GM18511 (cell line): ENCODE data around the gene ARMH2.

Source experiments
- ATAC-seq: cut with Tn5 transposase; IDR thresholded peaks from one replicate; pipeline ENCODE4 v1.9.1; 2021; ENCODE audit warnings: mild to moderate bottlenecking, moderate library complexity; ENCODE audit not compliant: unreplicated experiment

Gene ARMH2

DNA sequence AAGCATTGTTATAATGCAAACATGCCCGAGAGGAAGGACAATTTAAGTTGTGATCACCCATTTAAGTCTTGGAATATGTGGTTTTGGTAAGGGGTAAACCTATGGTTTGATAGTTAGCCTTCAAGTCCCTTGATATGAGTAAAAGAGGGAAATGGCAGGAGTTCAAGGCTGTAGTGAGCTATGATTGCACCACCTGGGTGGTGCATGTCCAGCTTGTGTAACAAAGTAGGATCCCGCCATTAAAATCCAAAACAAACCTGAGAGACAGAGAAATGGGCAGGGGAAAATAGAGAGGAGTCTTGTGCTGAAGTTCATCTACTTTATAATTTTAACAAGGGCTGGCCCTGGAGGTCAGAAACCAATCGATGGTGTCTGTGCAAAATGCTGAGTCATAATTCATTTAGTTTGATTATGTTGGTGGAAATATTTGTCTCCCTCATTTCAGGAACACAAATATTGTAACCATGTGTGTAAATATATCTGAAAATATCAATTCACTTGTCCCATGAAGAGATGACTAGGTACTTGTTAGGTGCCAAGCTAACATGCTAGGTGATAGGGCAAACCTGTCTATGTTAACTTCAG is 23.2 kb upstream of the ARMH2 start:
- no peak for ATAC-seq

DNA sequence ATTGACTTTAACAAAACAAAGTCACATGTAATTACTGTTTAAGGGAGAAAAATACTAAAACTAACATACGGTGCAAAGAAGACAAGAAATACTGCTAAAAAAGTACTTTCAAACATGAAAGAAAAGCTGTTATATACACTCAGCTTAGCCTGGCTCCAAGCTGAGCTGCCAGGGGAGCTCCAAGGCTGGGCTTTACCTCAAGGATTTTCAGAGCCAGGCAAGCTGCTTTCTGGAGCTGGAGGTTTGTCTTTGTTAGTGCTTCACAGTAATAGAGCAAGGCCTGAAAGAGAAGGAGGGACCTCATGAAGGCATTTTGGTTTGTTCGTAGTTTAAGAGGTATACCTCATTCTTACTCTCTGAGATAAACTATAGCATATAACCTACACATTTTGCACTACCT is 19.6 kb upstream of the ARMH2 start:
- ATAC-seq = no peak

DNA sequence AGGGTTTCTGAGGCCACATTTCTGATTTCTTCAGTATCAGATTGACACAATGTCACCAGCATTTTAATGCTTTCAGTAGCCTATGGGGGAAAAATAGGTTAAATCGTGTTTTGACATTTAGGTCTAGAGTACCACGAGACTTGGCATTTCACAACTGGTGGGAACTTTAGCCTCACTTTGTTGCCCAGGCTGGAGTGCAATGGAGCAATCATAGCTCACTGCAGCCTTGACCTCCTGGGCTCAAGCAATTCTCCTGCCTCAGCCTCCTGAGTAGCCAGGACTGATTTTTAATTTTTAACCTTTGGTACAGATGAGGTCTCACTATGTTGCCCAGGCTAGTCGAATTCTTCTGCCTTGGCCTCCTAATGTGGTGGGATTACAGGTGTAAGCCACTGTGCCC is 11.0 kb upstream of the ARMH2 start:
- no peak for ATAC-seq

DNA sequence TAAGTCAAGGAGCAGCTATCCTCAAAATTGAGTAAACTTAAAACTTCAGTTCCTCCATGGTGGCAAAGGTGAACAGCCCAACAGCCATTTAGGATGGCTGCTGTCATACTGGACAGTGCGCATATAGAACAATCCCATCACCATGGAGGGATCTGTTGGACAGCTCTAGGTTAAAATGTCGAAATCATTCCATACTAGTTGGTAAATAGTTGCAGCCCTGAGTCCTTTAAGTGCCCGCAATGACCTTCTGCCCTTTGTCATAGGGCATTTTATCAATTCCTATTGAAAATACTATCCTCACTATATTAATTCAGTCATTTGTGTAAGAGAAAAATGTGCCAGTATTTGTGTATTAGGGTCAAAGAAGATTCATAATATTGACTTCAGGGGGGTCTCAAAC is 8.9 kb upstream of the ARMH2 start:
- ATAC-seq = no peak

DNA sequence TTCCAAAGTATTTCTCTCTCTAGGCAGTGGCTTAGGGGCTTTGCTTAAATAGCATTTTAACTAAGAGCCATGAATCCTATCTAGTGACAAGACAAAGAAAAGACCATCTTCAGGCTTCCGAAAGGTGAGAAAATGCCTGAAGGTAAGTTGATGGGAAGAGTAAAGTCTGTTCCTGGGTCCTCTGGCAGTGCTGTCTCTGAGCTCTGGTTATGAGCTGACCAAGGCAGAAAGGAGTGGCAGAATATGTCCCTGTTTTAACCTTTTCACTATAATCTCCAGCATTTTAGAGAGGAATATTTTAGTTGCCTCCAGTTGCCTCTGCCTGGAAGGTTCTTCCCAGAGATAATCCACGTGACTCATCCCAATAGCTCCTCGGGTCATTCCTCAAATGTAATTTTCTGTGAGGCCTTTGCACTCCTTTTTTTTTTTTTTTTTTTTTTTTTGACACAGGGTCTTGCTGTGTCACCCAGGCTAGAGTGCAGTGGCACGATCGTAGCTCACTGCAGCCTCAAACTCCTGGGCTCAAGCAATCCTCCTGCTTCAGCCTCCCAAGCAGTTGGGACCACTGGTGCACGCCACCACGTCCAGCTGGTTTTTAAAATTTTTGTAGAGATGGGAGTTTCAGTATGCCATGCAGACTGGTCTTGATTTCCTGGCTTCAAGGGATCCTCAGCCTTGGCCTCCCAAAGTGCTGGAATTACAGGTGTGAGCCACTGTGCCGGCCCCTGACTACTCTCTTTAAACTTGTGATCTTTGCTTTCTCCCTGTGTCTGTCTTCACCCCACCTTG is 3.7 kb upstream of the ARMH2 start:
- ATAC-seq = no peak

DNA sequence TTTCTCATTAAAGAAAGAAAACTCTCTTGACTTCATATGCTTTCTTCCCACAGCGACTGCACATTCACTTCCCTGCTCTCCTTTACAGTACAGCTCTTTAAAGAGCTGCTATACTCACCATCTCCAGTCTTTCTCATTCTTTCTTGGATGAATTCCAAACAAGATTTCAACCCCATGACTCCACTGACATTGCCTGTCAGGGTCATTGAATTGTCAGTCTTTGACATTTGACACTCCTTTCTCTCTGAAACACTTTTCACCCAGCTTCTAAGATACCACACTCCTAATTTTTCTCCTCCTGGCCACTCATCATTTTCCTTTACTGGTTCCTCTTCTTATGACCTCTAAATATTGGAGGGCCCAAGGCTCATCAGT is 811 bp upstream of the ARMH2 start:
- no peak for ATAC-seq

DNA sequence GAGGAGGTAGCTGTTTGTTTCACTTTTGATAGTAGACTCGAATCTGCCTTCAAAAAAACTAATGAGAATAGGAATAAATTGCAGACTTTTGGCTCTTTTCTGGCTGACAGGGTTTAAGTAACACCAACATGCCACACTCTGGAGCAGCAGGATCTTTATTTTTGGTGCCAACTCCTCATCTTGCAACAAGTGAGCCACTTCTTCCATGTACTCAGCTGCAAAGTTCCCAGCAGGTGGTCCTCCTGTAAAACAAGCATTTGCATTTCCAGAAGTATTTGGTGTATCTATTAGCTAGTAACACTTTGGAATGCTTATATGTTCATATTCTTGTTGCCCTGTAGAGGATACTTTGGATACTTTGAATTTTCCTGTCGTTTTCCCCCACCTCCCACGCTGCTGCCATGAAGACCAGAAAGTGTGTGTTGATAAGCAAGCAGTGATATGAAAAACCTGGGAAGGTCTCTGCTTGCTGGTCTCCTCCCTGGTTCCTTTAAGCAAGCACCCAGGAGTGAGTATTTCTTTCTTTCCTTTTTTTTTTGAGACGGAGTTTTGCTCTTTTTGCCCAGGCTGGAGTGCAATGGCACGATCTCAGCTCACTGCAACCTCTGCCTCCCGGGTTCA is 1.0 kb downstream of the ARMH2 start:
- no peak for ATAC-seq

DNA sequence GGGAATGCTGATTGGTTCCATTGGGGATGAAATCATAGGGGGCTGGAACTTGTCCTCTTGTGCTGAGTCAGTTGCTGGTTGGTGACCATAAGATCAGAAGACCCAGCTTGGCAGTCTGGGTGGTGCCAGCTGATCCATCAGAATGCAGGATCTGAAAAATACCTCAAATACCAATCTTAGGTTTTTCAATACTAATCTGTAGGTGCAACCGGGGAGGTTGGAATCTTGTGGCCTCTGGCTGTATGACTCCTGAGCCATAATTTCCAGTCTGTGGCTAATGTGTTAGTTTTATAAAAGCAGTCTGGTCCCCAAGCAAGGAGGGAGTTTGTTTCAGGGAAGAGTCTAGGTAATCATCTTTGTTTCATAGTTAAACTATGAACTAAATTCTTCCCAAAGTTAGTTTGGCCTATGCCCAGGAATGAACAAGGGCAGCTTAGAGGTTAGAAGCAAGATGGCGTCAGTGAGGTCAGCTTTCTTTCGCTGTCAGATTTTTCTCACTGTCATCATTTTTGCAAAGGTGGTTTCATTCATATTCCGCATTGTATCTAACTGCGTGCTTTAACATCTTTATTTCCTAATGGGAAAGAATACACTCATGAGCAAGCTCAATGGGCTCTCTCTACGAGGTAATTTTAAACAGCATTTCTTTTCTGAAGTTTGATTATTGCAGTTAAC is 2.0 kb downstream of the ARMH2 start:
- no peak for ATAC-seq

DNA sequence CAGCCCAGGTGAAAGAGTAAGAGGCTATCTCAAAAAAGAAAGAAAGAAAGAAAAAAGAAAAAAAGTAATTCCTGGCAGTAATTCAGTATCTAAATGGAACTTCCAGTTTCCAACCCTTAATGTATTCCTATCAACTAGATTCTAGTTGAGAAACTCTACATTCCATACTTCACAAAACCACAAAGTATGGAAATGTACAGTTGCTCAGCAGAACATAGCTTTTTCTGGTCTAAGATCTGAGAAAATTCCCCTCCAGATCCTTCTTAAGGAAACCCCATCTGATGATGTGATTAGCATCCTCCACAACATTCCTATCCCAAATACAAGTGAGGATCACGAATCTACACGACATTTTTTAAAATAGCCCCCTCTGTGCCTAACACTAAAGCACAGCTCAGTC is 3.6 kb downstream of the ARMH2 start:
- ATAC-seq = no peak

DNA sequence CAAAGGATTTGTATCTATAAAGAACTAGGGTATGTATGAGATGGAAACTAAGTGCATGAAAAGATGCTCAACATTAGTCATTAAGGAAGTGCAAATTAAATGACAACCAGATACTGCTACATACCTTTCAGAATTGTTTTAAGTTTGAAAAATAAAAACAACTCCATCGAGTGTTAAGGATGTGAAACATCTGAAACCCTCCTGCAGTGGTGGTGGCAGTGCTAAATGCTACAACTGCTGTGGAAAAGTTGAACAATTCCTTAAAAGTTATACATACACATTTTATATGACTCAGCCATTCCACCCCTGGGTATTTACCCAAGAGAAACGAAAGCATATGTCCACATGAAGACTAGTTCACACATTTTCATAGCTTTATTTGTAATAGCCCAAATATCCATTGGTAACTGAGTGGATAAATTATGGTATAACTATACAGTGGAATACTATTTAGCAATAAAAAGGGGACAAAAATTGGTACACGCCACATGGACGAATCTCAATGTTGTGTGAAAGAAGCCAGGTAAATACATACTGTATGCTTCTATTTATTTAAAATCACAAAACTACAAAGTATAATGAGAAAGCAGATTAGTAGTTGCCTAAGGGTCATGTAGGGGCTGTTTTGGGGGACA is 10.6 kb downstream of the ARMH2 start:
- ATAC-seq = no peak

DNA sequence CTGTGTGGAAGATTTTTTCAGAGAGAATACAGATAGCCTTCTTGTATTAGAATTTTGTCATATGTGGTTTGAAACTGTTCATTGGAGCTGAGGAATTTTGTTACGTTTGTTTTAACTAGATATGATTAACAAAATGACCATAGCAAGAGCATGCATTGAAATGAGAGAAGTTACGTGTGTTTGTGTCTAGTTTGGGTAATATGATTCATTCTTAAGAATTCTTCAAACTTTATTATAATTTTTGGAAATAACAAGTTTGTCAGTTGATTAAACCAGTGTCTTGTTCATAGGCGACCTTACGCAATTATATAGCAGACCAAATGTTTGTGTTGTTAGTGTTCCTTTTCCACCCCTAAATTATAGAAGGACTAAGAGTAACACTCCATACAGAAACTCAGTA is 18.5 kb downstream of the ARMH2 start:
- no peak for ATAC-seq

DNA sequence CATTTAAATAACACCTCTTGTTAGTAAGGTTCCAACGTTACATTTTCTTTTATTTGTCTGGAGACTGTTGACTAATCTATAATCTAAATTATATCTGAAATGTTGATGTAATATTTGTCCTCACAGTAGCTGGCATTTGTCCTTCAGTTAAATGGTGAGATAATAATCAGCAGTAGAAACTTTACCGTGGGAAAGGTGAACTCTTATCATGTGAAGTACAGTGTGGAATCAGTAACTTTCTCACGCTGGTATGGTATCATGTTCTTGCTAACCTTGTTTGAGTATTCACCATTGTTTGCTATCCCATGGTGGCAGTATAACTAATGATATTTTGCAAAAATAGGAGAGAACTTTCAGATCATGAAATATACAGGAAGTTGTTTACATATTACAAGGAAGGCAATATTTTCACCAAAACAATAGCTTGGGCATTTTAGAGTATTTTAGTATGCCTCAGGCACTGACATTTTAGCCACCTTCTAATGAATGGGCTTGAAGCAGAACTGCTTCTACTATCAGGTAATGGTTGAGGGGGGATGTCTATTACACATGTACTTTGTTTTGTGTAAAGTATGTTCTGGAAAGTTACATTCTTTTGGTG is 19.2 kb downstream of the ARMH2 start:
- no peak for ATAC-seq

DNA sequence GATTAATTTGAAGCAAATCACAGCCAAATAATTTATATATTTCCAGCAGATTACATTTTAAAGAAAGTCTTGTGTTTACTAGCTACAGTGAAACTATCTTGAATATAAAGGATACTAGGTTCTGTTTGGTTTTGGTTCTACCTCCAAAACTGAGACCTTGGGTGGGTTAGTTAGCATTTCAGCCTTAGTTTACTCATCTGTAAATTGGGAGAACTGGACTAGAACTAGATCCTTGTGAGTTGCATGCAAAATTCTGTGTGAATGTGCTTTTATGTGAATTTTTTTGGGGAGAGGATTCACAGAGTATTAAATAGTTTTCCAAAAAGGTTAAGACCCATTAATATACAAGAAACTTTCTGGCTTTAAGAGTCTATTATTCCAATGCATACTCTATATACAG is 19.8 kb downstream of the ARMH2 start:
- no peak for ATAC-seq

DNA sequence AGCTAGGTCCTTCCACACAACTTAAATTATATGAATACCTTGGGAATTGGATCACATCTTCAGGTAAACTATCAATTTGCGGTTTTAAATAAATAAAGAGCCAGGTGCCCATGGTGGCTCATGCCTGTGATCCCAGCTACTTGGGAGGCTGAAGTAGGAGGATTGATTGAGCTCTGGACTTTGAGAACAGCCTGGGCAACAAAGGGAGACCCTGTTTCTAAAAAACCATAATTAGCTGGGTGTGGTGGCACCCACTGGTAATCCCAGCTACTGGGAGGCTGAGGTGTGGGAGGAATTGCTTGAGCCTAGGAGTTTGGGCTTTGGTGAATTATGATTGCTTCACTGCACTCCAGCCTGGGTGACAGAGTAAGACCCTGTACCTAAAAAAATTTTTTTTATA is 20.6 kb downstream of the ARMH2 start:
- ATAC-seq = no peak

DNA sequence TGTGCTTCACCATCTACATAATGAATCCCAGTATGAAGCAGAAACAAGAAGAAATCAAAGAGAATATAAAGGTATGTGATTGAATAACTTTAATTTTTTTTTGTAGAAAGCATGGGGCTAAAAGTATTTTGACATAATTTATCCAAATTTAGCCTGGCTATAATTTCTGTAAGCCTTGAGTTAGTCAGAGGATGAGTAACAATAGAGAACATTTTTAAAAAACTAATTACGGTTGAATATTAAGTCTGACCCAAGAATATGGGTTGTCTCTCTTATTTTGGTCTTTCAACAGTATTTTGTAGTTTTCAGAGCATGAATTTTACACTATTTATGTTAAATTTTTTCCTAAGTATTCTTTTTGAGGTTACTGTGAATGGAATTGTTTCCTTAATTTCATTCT is 21.5 kb downstream of the ARMH2 start:
- no peak for ATAC-seq

DNA sequence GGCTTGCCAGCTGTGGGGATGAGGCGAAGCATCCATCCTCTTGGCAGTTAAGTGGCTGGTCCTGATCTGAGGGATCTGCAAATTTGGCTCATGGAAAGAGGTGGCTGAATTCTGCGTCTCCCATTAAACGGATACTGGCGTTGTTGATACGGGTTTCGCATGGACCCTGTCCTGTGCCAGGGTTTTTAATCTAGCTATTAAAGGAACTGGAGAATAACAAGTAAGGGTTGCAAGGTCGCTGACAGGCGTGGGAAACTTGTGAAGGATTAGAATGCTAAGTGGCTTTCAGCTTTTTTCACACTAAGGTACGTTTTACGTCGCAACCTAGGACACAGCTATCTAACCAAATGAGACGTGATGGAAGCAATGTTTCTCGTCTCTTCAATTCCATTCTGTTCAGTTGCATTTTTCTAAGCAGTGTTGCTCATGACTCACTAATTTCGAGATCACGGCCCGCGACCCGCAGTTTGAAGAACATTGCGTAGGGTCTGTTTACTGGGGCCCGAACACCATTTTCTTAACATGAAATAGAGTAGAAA is 23.1 kb downstream of the ARMH2 start:
- ATAC-seq = peak; percentile 12

DNA sequence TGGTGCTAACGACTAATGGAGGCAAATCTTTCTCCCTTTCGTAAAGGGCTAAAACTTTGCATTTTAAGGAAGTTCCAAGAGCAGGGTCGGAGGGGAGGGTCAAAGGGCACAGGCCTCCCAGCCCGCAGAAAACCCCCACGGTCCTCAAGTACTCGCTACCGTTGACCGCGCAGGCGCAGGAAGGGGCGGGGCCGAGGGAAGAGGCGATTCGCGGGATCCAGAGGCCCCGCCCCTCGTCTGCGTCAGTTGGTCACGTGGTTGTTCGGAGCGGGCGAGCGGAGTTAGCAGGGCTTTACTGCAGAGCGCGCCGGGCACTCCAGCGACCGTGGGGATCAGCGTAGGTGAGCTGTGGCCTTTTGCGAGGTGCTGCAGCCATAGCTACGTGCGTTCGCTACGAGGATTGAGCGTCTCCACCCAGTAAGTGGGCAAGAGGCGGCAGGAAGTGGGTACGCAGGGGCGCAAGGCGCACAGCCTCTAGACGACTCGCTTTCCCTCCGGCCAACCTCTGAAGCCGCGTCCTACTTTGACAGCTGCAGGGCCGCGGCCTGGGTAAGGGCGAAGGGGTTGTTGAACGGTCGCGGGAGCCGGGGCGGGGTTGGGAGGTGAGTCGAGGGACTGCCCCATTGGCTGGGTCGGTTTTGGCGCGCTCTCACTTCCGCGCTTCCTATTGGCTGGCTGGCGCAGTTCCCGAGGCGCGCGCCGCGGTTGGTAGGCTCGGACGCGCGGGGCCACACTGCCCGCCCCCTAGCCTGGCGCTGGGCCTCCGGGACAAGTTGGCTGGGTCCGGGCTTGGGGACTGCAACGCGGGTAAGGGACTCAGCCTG is 23.8 kb downstream of the ARMH2 start, which contains the start of gene GMNN:
GMNN (plus strand) TSS at position 242 of the 824 bp plus-strand sequence. CDS start 2,310 bp downstream, outside the sequence.
- peak; percentile 91 for ATAC-seq

DNA sequence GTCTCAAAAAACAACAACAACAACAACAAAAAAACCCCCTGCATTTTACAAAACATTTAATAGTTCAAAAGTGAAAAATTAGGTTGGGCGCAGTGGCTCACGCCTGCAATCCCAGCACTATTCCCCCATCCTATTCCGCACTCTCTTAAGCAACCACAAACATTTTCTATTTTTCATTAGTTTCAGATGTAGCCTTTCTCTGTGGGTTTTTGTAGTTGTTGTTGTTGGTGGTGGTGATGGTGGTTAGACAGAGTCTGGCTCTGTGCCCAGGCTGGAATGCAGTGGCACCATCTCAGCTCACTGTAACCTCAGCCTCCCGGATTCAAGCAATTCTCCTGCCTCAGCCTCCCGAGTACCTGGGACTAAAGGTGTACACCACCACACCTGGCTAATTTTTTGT is 30.4 kb downstream of the ARMH2 start:
- ATAC-seq = no peak

DNA sequence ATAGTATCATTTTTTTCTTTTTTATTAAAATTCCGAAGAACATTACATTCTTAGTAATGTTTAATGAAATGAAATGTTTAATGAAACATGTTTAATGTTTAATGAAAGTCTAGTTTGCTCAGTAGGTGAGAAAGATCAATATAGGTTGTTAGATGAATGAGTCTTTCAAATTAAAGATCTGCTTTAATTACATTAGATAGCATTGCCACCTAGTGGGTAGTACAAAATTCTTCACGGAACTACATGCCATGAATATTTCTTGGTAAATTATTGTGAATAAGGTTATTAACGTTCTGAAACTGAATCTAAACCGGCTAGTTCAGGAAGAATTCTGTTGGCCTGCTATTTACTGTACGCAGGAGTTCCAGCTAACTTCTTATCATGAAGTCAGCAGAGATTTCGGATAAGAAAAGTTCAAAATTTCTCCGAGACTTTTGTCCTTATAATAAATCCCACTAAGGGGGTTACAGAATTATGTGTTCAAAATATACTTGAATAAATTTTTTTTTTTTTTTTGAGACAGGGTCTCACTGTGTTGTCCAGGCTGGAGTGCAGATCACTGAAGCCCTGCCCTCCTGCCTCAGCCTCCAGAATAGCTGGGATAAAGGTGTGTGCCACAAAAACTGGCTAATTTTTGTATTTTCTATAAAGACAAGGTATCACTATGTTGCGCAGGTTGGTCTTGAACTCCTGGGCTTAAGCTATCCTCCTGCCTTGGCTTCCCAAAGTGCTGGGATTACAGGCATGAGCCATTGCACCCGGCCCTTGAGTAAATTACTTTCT is 31.8 kb downstream of the ARMH2 start:
- peak; percentile 80 for ATAC-seq
